Mucosa of stomach (tissue), 1 donor: ENCODE results near the gene LCMT1.
"Not testable (repeated sequence)": the region's sequence is repeated elsewhere in the genome, so short reads cannot be mapped to it uniquely, and the experiment has no call there.

Source experiments
- H3K27me3 ChIP-seq: one replicate; pipeline ENCODE4 v1.7.0; 2013; ENCODE audit warnings: mild to moderate bottlenecking, low read length; ENCODE audit not compliant: control insufficient read depth, insufficient read depth
- H3K36me3 ChIP-seq: one replicate; pipeline ENCODE4 v1.7.0; 2013; ENCODE audit warnings: low read length; ENCODE audit not compliant: control insufficient read depth, insufficient read depth
- H3K4me1 ChIP-seq: one replicate; pipeline ENCODE4 v1.7.0; 2013; ENCODE audit warnings: mild to moderate bottlenecking, low read length; ENCODE audit not compliant: control insufficient read depth, insufficient read depth
- H3K4me3 ChIP-seq: one replicate; pipeline ENCODE4 v1.7.0; 2013; ENCODE audit warnings: low read length
- H3K9ac ChIP-seq: one replicate; pipeline ENCODE4 v1.7.0; 2013; ENCODE audit warnings: mild to moderate bottlenecking, low read length, moderate library complexity
- H3K9me3 ChIP-seq: one replicate; pipeline ENCODE4 v1.7.0; 2013; ENCODE audit warnings: mild to moderate bottlenecking, low read length, moderate library complexity; ENCODE audit not compliant: control insufficient read depth
- donor health status: Pancreatic carcinoma.

LCMT1 gene

GRCh38 chr16:25126820-25127232, 15.3 kb downstream of the LCMT1 start:
- Histone ChIP-seq H3K27me3 (no peaks in the 10 kb centered on the region), H3K9me3 (no peaks in the 10 kb centered on the region), H3K9ac (no peak overlapping the region), H3K4me1 (no peaks in the 10 kb centered on the region), H3K4me3 (no peak overlapping the region), H3K36me3 (no peaks in the 10 kb centered on the region)

- H3K9ac ChIP-seq, H3K9me3 ChIP-seq, H3K4me3 ChIP-seq, H3K27me3 ChIP-seq, H3K36me3 ChIP-seq, H3K4me1 ChIP-seq: not testable (repeated sequence)
Observed at GRCh38 chr16:25132751-25133150, 21.2 kb downstream of the LCMT1 start.

DNA sequence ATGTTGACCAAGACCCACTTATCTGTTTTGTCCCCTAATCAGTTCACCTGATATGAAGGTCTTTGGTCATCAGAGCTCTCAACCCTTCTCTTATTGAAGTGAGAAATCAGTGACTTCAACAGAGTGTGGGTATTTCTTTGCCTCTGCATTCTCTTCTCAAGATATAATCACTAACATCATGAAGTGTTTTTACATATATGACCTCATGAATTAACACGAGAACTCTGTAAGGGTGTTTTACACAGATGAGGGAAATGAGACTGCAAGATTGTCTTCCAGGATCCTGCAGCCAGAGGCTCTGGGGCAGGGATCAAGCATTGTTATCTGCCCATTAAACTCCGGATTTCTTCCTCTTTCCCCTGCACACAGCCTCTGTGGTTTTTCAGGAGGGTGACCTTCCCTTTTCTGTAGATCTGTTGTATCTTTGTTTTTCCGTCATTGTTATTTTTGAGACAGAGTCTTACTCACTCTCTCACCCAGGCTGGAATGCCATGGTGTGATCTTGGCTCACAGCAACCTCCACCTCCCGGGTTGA, 22.7 kb downstream of the LCMT1 start:
- Histone ChIP-seq H3K36me3 (no peaks in the 10 kb centered on the region), H3K9ac (no peak overlapping the region), H3K9me3 (no peaks in the 10 kb centered on the region), H3K4me1 (no peaks in the 10 kb centered on the region), H3K27me3 (no peaks in the 10 kb centered on the region), H3K4me3 (no peak overlapping the region)

DNA sequence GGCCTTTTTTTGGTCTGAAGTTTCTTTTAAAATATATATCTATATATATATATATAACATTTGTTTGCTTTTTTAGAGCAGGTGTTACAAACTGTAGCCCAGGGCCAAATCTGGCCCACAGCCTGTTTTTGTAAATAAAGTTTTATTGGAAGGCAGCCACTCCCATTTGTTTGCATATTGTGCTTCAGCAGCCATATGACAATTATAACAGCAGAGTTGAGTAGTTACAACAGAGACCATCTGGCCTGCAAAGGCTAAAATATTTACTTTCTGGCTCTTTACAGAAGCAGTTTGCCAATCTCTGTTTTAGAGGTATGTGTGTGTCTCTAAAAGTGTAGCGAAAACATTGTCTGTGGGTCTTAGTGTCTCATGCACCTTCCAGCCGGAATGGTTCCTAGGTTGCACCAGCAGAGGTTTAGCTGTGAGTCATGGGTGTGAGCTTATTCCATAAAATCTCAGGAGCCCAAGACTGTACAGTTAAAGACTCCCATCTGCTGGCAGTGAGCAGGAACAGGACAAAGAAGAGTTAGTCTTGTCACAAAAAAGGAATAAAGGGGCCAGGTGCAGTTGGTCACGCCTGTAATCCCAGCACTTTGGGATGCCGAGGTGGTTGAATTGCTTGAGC, 23.8 kb downstream of the LCMT1 start:
- no peak overlapping the region for H3K9ac ChIP-seq
- no peaks in the 10 kb centered on the region for H3K36me3 ChIP-seq

GRCh38 chr16:25138130-25138529, 26.6 kb downstream of the LCMT1 start:
- Histone ChIP-seq H3K4me1 (no peaks in the 10 kb centered on the region), H3K4me3 (no peak overlapping the region), H3K36me3 (no peaks in the 10 kb centered on the region), H3K9ac (no peak overlapping the region), H3K9me3 (no peaks in the 10 kb centered on the region), H3K27me3 (no peaks in the 10 kb centered on the region)

More for the DNA sequence above, 23.8 kb downstream of the LCMT1 start:
- Histone ChIP-seq H3K27me3 (no peaks in the 10 kb centered on the region), H3K4me3 (no peak overlapping the region), H3K4me1 (no peaks in the 10 kb centered on the region), H3K9me3 (no peaks in the 10 kb centered on the region)

DNA sequence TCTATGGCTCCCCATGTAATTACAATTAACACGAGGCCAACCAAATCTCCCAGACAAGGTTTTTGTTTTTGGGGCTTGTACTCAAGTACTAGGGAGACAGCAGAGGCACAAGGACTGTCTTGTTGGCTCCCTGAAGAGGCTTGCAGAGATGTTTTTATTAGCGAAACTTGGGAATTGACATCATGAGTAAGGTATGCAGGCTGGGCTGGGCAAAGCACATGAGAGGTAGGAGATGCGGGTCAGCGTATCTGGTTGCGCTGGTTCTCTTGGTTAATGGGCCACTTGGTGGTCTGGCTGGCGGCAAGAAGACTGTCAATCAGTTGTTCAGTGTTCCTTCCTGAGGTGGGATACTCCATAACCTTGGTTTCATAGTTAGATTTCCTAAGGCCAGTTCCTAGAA, 28.9 kb downstream of the LCMT1 start:
- no peaks in the 10 kb centered on the region for H3K36me3 ChIP-seq
- H3K4me1 ChIP-seq: no peaks in the 10 kb centered on the region
- no peak overlapping the region for H3K9ac ChIP-seq
- H3K4me3 ChIP-seq: no peak overlapping the region
- no peaks in the 10 kb centered on the region for H3K9me3 ChIP-seq
- no peaks in the 10 kb centered on the region for H3K27me3 ChIP-seq

DNA sequence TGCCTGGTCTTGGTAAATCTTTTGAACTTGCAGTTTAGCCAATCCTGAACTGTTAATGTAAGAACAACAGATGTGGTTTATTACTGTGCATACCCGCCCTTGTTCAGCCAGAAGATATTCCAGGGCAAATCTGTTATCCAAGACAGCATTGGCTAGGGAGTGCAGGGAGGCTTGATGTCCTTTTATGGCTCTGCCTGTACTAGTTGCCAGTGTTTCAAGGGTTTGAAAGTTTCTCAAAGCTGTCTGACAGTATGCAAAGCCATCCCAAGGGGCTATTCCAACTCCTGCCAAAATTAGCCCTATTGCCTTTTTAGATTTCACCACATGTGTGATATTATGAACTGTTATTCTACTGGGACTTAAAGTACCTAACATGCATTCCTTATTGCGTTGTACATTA, 30.1 kb downstream of the LCMT1 start:
- Histone ChIP-seq H3K27me3 (no peaks in the 10 kb centered on the region), H3K9ac (no peak overlapping the region), H3K4me3 (no peak overlapping the region), H3K4me1 (no peaks in the 10 kb centered on the region), H3K36me3 (no peaks in the 10 kb centered on the region), H3K9me3 (no peaks in the 10 kb centered on the region)

DNA sequence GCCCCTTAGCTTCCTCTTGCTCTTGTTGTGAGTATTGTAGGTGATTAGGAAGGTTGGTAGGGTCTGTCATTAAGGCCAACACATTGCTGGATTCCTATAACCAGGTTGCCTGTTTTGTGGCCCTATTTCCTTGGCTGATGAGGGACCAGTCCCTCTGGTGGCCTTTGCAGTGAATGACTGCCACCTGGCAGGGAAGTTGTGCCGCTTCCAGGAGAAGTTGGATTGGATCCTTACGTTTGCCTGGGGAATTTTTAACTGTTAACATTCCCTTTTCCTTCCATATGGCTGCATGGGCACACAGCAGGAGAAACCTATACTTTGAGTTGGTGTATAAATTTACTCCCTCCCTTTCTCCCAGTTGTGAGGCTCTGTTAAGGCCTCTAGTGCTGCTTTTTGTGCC, 32.4 kb downstream of the LCMT1 start:
- H3K36me3 ChIP-seq: no peaks in the 10 kb centered on the region
- H3K9ac ChIP-seq: no peak overlapping the region
- H3K27me3 ChIP-seq: no peaks in the 10 kb centered on the region
- no peaks in the 10 kb centered on the region for H3K9me3 ChIP-seq
- H3K4me3 ChIP-seq: no peak overlapping the region
- H3K4me1 ChIP-seq: no peaks in the 10 kb centered on the region

DNA sequence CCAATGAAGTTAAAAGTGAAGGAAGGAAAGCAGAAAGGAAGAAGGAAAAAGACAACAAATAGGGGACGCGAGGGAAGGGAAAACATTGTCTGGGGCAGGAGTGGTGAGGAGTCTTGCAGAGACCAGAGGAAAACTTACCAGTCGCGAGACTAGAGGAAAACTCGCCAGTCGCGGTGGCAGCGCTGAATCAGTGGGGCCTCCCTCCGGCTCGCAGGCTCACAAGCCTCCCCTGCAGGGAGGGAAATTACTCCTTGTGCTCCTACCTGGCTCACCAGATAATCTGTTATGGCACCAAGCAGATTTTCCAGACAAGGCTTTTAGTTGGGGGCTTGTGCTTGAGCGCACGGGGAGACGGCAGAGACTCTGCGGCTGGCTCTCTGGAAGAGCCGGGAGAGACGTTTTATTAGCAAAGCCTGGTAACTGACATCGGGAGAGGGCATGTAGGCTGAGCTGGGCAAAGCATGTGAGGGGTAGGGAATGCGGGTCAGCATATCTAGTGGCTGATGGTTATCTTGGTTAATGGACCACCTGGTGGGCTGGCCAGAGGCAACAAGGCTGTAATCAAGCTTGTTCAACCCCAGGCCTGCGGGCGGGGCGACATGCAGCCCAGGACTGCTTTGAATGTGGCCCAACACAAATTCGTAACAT, 37.1 kb downstream of the LCMT1 start:
- no peak overlapping the region for H3K9ac ChIP-seq
- H3K4me1 ChIP-seq: no peaks in the 10 kb centered on the region
- H3K36me3 ChIP-seq: no peaks in the 10 kb centered on the region
- H3K4me3 ChIP-seq: no peak overlapping the region
- no peaks in the 10 kb centered on the region for H3K9me3 ChIP-seq
- no peaks in the 10 kb centered on the region for H3K27me3 ChIP-seq

GRCh38 chr16:25151996-25152395, 40.5 kb downstream of the LCMT1 start:
- Histone ChIP-seq H3K27me3 (no peaks in the 10 kb centered on the region), H3K4me3 (no peak overlapping the region), H3K36me3 (no peaks in the 10 kb centered on the region), H3K4me1 (no peaks in the 10 kb centered on the region), H3K9ac (no peak overlapping the region), H3K9me3 (no peaks in the 10 kb centered on the region)

DNA sequence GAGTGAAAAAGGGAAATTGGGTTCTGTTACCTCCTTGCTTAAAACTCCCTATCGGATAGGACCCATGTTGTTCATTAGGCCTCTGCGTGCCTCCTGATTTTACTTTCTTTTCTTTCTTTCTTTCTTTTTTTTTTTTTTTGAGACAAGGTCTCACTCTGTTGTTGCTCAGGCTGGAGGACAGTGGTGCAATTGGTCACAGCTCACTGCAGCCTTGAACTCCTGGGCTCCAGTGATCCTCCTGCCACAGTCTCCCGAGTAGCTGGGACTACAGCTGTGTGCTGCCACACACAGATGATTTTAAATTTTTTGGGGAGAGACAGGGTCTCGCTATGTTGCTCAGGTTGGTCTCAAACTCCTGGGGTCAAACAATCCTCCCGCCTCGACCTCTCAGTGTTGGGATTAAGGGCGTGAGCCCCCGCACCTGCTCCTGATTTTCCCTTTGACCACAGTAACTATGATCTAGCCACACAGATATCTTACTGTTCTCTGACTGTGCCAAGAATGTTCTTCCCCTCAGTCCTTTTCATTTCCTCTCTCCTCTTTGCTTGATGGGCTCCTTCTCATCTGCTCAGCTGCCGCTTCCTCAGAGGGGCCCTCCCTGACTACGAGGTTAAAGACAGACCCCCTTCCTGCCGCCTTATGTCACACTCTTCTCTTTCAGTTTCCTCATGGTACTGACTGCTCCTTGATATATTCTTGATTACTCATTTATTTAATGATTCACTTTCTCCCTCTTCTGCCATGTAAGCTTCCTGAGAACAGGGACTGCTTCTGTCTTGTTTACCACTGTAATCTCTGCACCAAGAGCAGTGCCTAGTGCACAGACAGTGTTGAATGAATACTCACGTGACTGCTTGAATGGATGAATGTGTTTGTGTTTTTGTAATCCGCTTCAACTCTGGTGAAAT, 44.3 kb downstream of the LCMT1 start:
- no peaks in the 10 kb centered on the region for H3K9me3 ChIP-seq
- H3K9ac ChIP-seq: no peak overlapping the region
- no peaks in the 10 kb centered on the region for H3K27me3 ChIP-seq
- H3K4me3 ChIP-seq: no peak overlapping the region
- H3K36me3 ChIP-seq: peaks cover 3% of the 10 kb centered on the region
- H3K4me1 ChIP-seq: no peaks in the 10 kb centered on the region

DNA sequence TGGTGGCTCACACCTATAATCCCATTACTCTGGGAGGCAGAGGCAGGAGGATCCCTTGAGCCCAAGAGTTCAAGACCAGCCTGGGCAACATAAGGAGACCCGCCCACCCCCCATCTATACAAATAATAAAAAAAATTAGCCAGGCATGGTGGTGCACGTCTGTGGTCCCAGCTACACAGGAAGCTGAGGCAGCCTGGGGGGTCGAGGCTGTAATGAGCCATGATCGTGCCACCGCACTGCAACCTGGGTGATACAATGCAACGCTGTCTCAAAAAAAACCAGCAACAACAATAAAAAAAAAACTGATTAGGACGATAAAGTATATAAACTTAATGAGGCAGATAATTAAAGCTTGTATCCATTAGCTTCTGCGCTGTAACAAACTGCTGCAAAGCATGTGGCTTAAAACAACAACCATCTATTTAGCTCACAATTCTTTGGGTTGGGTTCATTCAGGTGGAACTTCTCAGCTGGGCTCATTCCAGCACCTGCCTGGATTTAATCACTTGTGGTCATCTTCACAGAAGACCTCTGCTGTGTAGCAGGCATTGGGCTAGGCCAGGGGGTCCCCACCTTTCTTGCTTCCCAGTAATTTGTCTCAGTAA, 45.8 kb downstream of the LCMT1 start:
- Histone ChIP-seq H3K4me3 (no peak overlapping the region), H3K27me3 (no peaks in the 10 kb centered on the region), H3K4me1 (no peaks in the 10 kb centered on the region), H3K9ac (no peak overlapping the region), H3K36me3 (peaks cover 3% of the 10 kb centered on the region), H3K9me3 (no peaks in the 10 kb centered on the region)
